ENCODE results near the gene FAM169A.
A peak's percentile ranks its signal among the peaks of the same experiment; 100 is the strongest.
"Not testable (repeated sequence)": the region's sequence is repeated elsewhere in the genome, so short reads cannot be mapped to it uniquely, and the experiment has no call there.

The FAM169A gene, protein sequence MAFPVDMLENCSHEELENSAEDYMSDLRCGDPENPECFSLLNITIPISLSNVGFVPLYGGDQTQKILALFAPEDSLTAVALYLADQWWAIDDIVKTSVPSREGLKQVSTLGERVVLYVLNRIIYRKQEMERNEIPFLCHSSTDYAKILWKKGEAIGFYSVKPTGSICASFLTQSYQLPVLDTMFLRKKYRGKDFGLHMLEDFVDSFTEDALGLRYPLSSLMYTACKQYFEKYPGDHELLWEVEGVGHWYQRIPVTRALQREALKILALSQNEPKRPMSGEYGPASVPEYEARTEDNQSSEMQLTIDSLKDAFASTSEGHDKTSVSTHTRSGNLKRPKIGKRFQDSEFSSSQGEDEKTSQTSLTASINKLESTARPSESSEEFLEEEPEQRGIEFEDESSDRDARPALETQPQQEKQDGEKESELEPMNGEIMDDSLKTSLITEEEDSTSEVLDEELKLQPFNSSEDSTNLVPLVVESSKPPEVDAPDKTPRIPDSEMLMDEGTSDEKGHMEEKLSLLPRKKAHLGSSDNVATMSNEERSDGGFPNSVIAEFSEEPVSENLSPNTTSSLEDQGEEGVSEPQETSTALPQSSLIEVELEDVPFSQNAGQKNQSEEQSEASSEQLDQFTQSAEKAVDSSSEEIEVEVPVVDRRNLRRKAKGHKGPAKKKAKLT

DNA sequence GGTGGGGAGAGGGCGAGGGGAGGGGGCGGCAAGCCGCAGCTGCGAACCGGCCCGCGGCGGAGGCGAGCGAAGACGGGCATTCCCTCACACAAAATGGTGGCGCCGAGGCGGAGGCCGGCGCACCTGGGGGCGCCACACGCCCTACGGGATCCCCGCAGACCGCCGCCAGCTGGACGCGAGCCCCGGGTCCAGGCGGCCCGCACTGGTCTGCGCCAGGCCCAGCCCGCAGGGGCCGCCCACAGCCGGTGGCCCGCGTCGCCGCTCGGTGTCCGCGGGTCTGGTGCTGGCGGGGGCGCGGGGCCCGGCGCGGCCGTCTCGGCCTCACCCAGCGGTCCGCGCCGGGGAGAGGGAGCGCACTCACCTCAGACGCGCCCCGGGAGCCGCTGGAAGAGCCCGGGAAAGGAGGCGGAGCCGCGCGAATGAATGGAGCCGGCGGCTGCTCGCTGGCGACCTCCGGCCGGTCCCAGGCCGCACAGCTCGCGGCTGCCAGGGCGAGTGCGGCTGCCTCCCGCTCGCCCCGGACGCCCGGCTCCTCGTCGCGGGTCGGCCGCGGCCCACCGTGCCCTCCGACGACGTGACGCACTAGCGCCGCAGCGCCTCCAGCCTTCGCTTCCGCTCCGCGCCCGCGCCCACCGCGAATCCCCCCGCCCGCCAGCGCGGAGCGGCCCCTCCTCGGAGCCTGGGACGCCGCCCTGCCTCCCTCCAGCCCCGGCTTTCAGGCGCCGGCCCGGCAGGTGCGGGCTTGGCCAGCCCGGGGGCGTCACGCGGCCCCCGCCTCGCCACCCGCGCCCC is at the start of gene FAM169A:
Gene FAM169A (minus strand): TSS at position 584 of the 792 bp plus-strand sequence. CDS start 24,711 bp downstream, outside the sequence.
- DNase-seq (ENCODE audit: low read depth), result no peak

DNA sequence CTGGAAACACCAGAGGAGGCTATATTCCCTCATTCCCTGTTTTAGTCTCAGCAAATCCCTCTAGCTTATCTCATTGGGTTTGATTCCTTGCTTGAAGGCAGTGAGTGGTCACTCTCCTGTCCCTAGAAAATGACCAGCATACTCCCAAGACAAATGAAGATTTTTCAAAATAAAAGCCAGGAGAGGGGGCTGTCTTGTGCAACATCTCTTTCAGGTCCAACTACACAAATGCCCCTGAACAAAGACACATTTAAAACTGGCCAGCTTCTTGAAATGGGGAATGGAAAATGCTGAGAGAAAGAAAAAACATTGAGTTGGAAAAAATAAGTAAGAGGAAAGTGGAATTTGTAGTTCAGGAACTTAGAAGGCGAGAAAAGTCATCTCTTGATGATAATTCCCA is 49.3 kb upstream of the FAM169A start:
- DNase-seq (ENCODE audit: low read depth), result no peak

DNA sequence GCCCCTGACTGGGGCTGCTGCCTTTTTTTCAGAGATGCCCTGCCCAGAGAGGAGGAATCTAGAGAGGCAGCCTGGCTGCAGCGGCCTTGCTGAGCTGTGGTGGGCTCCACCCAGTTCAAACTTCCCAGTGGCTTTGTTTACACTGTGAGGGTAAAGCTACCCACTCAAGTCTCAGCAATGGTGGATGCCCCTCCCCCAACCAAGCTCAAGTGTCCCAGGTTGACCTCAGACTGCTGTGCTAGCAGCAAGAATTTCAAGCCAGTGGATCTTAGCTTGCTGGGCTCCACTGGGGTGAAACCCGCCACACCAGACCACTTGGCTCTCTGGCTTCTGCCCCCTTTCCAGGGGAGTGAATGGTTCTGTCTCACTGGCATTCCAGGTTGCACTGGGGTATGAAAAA is 45.2 kb upstream of the FAM169A start:
- not testable (repeated sequence) for DNase-seq (ENCODE audit: low read depth)

DNA sequence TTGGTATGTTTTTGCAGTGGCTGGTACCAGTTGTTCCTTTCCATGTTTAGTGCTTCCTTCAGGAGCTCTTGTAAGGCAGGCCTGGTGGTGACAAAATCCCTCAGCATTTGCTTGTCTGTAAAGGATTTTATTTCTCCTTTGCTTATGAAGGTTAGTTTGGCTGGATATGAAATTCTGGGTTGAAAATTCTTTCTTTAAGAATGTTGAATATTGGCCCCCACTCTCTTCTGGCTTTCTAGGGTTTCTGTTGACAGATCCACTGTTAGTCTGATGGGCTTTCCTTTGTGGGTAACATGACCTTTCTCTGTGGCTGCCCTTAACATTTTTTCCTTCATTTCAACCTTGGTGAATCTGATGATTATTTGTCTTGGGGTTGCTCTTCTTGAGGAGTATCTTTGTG is 43.7 kb upstream of the FAM169A start:
- DNase-seq (ENCODE audit: low read depth), result not testable (repeated sequence)

DNA sequence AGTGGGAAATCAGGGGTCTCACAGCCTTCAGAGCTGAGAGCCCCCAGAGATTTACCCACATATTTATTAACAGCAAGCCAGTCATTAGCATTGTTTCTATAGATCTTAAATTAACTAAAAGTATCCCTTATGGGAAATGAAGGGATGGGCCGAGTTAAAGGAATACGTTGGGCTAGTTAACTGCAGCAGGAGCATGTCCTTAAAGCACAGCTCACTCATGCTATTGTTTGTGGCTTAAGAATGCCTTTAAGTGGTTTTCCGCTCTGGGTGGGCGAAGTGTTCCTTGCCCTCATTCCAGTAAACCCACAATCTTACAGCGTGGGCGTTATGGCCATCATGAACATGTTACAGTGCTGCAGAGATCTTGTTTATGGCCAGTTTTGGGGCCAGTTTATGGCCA is 42.0 kb upstream of the FAM169A start:
- DNase-seq (ENCODE audit: low read depth), result not testable (repeated sequence)

DNA sequence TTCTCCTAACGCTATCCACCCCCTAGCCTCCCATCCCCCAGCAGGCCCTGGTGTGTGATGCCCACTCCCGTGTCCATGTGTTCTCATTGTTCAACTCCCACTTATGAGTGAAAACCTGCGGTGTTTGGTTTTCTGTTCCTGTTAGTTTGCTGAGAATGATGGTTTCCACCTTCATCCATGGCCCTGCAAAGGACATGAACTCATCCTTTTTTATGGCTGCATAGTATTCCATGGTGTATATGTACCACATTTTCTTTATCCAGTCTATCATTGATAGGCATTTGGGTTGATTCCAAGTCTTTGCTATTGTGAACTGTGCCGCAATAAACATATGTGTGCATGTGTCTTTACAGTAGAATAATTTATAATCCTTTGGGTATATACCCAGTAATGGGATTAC is 38.5 kb upstream of the FAM169A start:
- not testable (repeated sequence) for DNase-seq (ENCODE audit: low read depth)

DNA sequence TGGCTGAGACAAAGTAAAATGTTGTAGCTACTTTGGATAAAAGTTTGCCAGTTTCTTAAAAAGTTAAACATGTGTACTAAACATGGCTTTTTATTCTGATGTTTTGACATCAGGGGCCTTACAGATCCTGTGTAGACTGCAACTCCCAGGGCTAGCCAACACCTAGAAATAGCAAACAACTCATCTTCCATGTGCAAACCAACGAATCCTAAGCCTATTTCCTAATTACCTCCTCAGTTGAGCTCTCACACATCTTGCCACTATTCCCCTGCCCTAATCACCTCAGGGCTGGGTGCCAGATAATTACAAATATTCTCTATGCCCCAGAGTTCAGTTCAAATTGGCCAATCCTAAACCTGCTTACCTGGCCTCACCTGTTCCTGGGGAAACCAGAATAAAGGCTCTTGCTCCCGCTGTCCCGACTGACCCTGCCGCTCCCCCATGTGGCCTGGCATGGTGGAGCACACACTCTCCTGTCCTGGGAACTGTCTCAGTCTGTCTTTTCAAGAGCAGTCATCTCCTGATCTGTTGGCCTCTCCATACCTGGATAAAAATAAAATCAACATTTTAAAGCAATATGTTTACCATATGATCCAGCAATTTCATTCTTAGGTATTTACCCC is 37.1 kb upstream of the FAM169A start:
- no peak for DNase-seq (ENCODE audit: low read depth)

DNA sequence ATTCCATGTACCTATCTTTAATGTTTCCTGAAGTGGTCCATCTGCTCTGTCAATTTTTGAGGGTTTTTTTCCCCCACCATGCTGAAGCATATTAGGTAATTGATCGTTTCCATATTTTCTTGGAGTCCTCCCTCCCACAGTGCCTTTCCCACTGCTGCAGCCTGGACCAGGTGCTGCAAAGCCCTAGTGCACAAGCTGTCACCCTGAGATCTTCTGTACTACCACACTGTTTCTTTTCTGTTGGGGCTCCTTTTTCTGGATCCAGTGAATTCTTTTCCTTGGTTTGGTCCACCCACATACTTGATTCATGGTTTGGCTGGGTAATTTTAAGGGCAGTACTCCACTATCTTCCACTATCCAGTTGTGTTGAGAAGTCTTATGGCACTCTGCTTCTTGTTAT is 30.9 kb upstream of the FAM169A start:
- no peak for DNase-seq (ENCODE audit: low read depth)

DNA sequence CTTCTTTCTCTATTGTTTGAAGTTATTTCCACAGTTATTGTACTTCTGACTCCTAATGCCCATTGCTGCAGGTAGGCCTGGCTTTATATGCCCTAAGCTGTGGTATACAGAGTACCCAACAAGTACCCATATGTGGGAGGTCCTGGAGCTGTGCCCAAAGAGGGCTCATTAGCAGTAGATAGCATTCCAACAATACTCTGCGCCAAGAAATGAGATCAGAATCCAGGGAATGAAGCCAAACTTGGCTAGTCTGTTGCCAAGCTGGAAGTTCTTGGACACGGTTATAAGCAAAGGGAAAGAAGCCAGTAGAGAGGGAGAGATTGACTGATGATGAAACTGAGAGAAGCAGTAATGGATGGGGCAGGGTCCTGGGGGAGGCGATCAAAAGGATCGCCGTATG is 29.7 kb upstream of the FAM169A start:
- DNase-seq (ENCODE audit: low read depth), result peak; percentile 59

DNA sequence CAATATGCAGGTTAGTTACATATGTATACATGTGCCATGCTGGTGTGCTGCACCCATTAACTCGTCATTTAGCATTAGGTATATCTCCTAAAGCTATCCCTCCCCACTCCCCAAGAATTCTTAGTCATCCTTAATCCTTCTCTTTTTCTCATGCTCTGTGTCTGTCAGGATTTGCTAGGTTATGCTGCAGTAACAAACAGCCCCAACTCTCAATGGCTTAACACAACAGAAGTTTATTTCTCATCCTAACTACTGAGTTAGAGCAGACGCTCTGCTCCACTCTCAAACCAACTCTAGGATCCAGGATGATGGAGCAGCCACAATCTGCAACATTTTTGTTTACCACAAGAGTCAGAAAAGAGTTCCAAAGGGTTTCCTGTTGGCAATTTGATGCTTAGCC is 28.2 kb upstream of the FAM169A start:
- no peak for DNase-seq (ENCODE audit: low read depth)

DNA sequence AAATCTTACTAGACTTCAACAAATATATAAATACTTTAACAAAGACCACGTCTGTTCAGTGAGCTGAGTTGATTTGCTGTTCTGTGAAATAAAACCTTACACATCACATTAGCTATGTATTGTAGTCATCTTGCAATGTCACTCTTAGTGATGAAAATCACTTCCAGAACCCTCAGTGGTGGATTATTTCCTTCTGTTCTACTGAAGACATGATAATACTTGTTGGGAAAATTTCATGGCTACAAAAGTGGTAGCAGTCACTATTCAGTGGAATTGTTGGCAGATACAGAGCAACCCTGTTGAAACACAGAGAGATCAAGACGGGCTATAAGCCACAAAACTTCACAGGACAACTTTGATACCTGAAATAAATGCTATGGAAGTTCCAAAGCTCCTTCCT is 26.7 kb upstream of the FAM169A start:
- no peak for DNase-seq (ENCODE audit: low read depth)

DNA sequence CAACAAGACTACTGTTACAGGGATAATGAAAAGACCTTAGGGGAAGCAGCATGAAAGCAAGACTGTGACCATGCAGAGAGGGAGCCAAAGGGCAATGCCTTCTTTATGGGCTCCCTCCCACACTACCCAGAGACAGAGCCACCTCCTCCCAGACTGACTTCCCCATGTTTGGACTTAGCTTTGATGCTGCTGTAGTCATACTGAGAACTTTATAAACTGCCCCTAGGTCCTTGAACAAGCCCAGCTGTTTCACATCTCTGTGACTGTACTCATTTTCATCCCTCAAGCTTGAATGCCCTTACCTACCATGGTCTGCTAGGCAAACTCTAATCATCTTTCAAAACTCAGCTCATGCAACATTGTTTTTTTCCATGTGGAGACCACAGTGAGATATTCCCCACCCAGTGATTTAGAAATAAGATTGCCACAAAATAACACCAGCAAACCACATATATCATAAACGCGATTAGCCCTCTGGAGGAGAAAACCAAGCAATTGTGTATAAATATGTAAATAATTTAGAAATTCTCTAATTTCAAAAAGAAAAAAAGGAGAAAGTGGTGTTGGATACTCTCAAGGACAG is 23.4 kb upstream of the FAM169A start:
- no peak for DNase-seq (ENCODE audit: low read depth)

DNA sequence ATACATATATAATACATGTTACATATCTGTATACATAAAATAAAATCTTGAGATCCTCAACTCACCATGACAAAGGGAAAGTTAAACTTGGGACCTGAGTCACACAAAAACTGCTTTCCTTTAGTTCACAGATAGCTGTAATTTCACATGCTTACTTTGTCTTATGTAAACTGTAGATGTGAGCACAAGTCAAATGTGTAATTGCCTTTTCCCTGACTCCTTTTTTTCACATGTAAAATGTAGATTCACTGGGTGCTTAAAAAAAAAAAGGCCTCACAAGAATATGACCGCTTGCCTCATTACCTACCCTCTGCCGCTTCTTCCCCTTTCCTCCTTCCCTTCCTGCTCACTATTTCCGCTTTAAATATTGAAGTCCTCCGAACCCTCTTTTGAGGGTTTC is 21.9 kb upstream of the FAM169A start:
- no peak for DNase-seq (ENCODE audit: low read depth)

DNA sequence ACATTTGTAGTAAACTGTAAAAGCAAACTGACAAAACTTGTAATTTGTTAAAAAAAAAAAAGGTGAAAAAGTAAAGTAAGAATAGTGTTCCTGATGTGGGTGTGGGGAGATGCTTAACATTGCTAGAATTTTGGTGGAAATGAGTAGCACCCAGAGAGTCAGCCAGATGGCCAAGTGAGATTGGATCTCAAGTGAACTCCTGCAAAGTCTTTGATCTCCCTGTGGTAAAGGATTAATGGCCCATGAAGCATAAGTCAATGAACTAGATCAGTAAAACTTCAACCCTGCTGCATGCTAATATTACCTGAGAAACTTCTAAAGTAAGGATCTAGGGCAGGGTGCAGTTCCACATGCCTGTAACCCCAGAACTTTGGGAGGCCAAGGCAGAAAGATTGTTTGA is 19.0 kb upstream of the FAM169A start:
- no peak for DNase-seq (ENCODE audit: low read depth)

DNA sequence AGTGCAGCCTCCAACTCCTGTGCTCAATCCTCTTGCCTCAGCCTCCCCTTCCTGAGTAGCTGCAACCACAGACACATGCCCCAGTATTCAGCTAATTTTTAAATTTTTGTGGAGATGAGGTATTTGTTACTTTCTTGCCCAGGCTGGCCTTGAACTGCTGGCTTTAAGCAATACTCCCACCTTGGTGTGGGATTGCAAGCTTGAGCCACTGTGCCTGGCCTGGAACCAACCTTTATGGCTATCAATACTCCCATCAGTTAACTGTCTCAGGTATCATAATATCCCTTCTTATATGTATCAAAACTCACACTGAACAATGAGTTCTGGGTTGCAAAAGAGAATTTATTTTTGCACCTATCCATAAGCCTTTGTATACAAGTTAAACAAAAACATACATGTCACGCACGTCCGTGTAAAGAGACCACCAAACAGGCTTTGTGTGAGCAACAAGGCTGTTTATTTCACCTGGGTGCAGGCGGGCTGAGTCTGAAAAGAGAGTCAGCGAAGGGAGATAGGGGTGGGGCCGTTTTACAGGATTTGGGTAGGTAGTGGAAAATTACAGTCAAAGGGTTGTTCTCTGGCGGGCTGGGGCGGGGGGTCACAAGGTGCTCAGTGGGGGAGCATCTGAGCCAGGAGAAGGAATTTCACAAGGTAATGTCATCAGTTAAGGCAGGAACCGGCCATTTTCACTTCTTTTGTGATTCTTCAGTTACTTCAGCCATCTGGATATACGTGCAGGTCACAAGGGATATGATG is 16.4 kb upstream of the FAM169A start:
- not testable (repeated sequence) for DNase-seq (ENCODE audit: low read depth)

DNA sequence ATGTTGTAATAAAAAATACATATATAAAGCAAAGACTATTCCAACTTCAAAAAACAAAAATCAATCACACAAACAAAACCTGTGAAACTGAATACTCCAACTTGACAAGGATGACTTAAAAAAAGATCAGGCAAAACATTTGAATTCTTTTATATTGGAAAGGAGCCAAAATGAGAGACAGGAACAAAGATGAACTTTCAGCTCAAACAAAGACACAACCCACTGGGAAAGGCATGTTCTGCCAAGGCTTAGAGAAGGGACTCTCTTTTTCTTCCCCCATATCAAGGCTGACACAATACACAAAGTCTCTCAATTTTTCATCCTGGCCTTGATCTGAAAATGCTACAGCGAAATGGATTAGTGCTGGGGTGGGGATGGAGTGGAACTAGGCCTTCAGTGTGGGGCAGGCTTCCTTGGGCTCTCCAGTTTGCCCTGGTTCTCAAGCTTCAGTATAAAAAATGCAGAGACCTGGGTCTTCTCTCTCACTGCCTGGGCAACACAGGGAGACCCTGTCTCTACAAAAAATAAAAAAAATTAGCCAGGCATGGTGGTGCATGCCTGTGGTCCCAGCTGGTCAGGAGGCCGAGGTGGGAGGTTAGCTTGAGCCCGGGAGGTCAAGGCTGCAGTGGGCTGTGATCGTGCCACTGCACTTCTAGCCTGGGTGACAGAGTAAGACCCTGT is 11.6 kb upstream of the FAM169A start:
- no peak for DNase-seq (ENCODE audit: low read depth)

DNA sequence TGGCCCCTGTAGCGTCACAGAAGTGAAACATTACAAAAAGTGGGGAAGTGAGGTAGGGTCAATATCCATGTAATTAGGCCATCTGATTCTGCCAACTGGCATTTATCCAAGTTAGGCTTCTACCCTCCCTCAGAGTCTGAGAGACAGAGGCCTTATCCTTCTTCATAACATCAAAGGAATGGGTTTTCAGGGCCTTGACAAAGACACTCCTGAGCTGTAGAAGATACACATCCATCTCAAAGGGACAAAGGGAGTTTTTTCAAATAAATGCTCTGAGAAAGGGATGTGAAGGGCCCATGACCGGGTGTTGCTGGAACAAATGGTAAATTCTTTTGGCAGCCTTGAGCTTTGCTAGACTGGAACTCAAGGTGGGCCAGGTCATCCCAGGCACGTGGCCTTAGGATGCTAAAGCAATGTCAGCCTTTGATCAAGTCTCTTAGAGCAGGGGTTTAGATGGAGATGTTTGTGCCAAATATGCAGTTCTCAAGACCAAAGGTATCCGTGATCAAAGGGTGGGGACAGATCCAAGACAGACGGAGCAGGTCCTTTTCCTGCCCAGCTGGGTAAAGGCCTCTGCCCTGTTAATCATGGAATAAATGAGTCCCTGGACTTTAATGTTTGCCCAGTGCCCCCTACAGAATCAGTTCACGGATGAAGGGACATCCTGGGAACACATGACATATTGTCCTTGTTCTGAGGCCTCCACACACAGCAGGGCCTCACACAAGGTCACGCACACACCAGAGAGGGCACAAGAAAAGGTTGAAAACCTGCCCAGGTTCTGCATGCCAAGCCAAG is 10.0 kb upstream of the FAM169A start:
- no peak for DNase-seq (ENCODE audit: low read depth)

DNA sequence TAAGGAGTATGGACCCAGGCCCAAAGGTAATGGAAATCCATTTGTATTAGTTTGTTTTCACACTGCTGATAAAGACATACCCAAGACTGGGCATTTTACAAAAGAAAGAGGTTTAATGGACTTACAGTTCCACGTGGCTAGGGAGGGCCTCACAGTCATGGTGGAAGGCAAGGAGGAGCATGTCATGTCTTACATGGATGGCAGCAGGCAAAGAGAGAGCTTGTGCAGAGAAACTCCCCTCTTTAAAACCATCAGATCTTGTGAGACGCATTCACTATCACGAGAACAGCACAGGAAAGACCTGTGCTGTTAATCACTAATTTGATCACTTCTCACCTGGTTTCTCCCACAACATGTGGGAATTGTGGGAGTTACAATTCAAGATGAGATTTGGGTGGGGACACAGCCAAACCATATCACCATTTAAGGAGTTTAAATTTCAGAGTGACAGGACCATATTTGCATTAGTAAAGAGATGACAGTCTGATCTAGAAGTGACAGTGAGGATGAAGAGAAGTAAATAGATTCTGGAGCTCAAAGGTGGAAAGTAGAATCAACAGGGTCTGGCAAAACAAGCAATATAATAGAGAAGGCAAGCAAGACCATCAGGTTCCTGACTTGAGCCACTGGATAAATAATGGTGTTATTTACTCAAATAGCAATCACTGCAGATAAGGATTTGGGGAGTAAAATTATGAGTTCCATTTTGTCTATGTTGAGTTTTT is 7.5 kb upstream of the FAM169A start:
- no peak for DNase-seq (ENCODE audit: low read depth)
